Eye (tissue), 1 donor: ENCODE data around the gene TMEM106A.
"Not testable (repeated sequence)": the region's sequence is repeated elsewhere in the genome, so short reads cannot be mapped to it uniquely, and the experiment has no call there.

ENCODE experiments used
- DNase-seq: peaks from one replicate; pipeline ENCODE4 v3.0.0-alpha.2; 2015

TMEM106A gene, protein sequence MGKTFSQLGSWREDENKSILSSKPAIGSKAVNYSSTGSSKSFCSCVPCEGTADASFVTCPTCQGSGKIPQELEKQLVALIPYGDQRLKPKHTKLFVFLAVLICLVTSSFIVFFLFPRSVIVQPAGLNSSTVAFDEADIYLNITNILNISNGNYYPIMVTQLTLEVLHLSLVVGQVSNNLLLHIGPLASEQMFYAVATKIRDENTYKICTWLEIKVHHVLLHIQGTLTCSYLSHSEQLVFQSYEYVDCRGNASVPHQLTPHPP

DNA sequence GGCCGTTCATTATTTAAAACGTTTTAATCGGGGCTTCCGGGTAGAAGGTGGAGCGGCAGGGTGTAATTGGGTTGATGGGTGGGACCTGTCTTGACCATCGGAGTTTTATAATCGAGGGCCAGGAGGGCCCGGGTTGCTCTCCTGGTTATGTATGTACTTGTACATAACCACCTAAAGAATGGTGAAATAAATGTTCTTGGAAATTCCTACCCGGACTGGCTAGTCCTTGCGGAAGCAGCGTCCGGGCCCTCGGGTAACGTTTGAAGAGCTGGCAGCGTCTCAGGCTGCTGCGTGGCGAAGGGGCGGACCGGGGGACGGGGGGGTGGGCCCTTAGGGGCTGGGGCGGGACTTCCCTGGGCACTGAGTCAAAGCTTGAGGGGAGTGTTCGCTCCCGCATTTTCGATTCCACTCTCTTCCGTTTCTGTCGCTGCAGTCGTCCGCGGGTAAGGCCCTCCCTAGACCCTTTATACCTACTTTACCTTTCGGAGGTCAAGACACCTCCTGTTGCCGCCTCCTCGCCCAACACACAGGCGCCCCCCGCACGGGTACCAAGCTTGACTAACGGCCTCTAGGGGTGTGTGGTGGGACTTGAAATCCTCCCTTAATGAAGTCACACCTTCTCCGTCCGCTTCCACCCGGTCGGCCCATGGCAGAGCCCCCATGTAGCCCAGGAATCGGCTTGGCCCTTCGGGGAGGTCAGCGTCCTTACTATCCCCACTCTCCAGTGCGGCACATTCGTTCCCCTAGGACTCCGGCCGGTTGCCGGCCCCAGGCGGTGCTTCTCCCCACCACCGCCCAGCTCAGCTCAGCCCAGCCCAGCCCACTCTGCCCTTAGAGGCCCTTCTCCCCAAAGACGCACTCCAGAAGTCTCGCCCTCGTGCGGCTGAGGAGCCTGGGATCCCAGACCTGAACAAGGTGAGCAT, at the start of gene TMEM106A:
TSS of gene TMEM106A (plus strand) at position 396 of the 923 bp plus-strand sequence. CDS start 1,167 bp downstream, outside the sequence.
- DNase-seq = peak; percentile 84

DNA sequence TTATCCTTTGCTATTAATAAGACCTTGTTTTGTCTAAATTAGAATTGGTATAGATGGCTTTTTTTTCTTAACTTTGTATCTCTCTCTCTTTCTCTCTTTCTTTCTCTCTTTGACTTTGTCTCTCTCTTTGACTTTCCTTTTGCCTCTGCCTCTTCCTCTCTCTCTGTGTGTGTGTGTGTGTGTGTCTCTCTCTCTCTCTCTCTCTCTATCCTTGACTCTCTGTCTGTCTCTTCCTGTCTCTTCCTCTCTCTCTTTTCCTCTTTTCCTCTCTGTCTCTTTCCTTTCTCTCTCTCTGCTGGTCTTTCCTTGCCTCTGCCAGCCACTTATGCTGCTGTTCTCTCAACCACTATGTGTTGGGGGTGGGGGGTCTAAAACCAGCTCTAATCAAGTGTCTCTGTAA, 45.7 kb upstream of the TMEM106A start:
- DNase-seq = not testable (repeated sequence)

DNA sequence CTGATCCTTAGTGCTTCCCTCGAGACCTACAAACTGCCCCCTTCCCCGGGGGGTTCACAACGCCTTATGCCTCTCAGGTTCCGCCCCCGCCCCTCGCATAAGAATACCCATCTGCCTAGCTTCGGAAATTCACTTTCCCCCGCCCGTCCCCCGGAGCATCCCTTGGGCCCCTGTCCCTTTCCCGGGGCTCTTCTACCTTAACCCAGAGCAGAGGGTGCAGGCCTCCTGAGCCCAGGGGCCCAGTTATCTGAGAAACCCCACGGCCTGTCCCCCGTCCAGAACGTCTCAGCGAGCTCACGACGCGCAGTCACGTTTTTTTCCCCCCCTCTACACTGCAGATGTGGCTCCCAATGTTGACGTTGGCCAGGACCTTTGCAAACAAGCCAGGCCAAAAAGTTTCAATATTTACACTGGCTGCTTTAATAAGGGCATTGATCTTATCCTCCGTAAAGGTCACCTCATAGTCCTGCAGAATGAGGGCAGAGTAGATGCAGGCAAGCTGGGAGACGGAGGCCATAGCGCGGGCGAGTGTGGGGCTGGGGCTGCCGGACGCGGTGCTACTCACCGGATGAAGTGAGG, 42.0 kb upstream of the TMEM106A start:
- no peak for DNase-seq

- DNase-seq = peak; percentile 95
Measured at GRCh38 chr17:43170140-43170765, 41.4 kb upstream of the TMEM106A start.

- DNase-seq = peak; percentile 100
Measured at GRCh38 chr17:43170766-43171585, 40.7 kb upstream of the TMEM106A start, which contains the start of gene NBR1. TSS of gene NBR1 (plus strand) at chr17:43171214. CDS start at chr17:43175800, 4,586 bp downstream.

DNA sequence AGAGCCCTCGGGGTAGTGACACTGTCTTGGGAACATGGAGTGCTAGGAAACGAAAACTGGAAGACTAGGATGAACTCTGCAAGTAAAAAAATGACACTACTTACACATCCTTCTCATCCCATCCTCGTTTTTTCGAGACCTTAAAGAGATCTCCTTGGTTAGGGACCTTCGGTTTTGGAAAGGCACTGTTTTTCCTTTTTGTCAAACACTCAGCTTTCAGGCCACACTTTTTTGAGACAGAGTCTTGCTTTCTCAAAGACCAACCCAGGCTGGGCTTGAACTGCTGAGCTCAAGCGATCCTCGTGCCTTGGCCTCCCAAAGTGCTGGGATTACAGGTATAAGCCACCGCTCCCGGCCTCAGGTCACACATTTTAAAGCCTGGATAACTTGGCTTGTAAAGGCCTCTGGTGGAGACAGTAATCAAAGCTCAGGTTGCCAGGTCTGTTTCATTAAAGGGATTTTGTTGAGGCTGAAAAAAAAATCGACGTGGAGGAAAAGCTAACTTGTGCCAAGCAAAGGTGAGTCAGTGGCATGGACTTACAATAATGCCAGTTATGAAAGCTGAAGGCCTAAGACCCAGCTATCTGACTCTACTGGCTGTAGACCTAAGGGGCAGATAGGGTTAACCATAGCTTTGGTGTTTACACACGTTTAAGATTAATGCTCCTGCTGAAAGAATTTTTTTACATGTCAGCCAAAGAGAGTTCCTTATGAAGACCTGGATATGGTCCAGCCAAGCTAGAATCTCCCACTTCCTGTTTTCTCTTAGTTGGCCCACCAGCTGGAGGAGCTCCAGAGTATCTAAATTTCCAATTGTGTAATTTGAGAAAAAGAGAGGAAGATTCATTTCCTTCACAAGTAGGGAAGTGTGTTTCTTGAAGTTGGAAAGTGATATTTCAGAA, 39.8 kb upstream of the TMEM106A start:
- peak; percentile 78 for DNase-seq

DNA sequence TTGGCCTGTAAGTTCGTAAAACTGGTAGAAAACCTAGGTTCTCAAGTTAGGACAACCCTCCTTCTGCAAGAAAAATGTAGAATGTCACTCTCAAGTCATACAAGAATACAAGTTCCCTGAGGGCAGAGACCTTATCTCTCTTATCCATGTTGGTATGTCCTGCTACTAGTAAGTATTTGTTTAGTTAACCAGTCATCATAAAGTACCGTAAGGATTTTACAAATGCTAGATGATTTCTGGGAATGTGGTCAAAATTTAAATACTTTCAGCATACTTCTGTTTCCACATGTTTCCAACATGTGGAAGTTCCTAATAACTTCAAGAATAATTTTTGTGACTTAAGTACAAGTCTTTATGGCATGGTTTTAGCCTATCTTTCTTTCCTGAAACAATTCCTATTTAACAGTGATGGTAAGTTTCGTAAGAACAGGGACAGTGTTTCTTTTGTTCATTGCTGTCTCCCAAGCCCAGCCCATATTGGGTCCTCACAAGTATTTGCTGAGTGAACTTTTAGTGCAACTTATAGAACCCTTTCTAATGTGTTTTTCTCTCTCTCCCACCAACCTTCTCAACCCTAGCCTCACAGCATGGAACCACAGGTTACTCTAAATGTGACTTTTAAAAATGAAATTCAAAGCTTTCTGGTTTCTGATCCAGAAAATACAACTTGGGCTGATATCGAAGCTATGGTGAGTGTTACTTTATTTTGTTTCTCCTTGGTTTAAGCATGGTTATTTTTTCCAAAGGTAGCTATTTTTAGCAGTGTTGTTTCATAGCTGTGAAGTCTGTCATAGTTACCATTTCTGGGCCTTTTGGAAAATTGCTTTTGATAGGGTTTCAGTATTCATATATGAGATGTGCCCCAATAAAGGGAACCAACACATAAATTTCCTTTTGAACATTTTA, 36.2 kb upstream of the TMEM106A start:
- DNase-seq = peak; percentile 2

- no peak for DNase-seq
Measured at GRCh38 chr17:43176119-43176570, 35.5 kb upstream of the TMEM106A start.

DNA sequence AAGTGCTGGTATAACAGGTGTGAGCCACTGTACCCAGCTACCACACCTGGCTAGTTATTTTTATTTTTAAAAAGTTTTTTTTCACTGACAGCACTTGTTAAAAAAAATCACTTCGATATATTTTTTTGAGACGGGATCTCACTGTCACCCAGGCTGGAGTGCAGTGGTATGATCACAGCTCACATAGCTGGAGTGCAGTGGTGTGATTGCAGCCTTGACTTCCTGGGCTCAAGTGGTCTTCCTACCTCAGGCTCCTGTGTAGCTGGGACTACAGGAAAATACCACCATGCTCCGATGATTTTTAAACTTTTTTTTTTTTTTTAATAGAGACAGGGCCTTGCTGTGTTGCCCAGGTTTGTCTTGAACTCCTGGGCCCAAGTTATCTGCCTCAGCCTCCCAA, 27.8 kb upstream of the TMEM106A start:
- no peak for DNase-seq

DNA sequence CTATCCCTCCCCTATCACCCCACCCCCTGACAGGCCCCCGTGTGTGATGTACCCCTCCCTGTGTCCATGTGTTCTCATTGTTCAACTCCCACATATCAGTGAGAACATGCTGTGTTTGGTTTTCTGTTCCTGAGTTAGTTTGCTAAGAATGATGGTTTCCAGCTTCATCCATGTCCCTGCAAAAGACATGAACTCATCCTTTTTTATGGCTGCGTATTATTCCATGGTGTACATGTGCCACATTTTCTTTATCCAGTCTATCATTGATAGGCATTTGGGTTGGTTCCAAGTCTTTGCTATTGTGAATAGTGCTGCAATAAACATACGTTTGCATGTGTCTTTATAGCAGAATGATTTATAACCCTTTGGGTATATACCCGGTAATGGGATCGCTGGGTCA, 25.0 kb upstream of the TMEM106A start:
- DNase-seq = not testable (repeated sequence)

- no peak for DNase-seq
Measured at GRCh38 chr17:43193251-43193650, 18.4 kb upstream of the TMEM106A start.

DNA sequence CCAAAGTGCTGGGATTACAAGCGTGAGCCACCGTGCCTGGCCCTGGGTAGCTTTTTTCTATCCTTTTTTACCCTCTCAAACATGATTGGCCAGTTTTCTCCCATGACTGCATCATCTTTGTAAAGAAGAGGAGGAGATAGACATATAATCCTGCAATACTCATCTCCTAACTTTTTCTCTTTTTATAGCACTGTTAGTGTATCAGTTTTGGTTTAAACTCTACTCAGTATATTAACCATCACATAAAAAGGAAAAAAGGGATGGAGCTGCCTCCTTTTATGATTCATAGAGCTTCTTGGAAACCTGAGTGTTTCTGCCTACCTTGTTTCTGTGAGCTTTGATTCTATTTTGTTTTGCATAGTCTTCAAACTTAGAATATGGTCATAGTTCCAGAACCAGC, 12.0 kb upstream of the TMEM106A start:
- DNase-seq = no peak

GRCh38 chr17:43200127-43200526, 11.5 kb upstream of the TMEM106A start:
- DNase-seq = peak; percentile 17

GRCh38 chr17:43203013-43203412, 8.7 kb upstream of the TMEM106A start:
- DNase-seq = not testable (repeated sequence)

- no peak for DNase-seq
Measured at GRCh38 chr17:43210576-43210975, 1.1 kb upstream of the TMEM106A start.

GRCh38 chr17:43211123-43211479, 574 bp upstream of the TMEM106A start:
- no peak for DNase-seq

GRCh38 chr17:43212641-43213490, 1.2 kb downstream of the TMEM106A start:
- peak; percentile 30 for DNase-seq

DNA sequence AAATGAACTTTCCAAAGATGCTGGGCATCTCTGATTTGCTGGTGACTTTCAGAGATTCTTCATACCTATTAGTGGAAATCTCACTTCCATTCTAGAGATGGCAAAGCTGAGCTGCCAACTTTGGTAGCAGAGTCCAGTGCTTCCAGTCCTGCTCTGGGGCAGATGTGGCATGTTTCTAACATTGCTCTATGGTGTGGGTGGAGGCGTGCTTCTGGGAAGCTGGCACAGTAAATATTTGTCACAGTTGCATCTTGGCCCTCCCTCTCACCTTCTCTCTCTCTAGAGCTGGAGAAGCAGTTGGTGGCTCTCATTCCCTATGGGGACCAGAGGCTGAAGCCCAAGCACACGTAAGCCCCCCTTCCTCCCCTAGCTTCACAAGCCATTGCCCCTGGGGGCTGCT, 1.9 kb downstream of the TMEM106A start:
- DNase-seq = no peak

DNA sequence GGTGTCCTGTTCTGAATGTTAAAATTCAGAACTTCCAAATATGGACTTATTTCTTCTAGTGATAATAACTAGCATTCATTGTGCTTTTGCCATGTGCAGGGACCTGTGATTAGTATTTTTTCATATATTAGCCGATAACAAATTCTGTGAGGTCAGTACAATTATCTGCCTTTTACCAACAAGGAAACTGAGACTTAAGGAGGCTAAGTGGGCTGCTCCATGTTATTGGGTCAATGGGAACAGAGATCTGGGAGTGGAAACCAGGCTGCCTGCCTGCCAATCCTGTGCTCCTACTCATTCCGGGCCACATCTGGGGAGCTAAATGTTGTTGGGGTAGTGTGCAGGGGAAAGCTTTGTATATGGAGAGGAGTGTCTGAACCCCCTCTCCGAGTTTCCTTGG, 3.7 kb downstream of the TMEM106A start:
- DNase-seq = no peak
